HepG2 (cell line): Measurements from ENCODE around the gene HNF1B. TPM values are rescaled to one million over a fixed set of nuclear protein-coding genes. Genes with fewer than 3 reads are reported as not detected.

ENCODE experiments used
- IRX3 ChIP-seq: sonication (generic); formaldehyde crosslinking; IDR thresholded peaks from 2 replicates; pipeline ENCODE4 v1.8.1; 2023; ENCODE audit warnings: mild to moderate bottlenecking, low read depth, missing genetic modification reagents, borderline replicate concordance
- MED13 ChIP-seq: sonication (generic); formaldehyde crosslinking; IDR thresholded peaks from 2 replicates; pipeline ENCODE4 v1.5.0; 2020; ENCODE audit warnings: missing genetic modification reagents
- MLXIP ChIP-seq: sonication (generic); formaldehyde crosslinking; IDR thresholded peaks from 2 replicates; pipeline ENCODE4 v1.9.0; 2021; ENCODE audit warnings: missing genetic modification reagents, borderline replicate concordance
- MYPOP ChIP-seq: sonication (generic); formaldehyde crosslinking; IDR thresholded peaks from 2 replicates; pipeline ENCODE4 v1.8.1; 2023; ENCODE audit warnings: mild to moderate bottlenecking, moderate library complexity, missing genetic modification reagents
- PAXIP1 ChIP-seq: sonication (generic); formaldehyde crosslinking; conservative IDR thresholded peaks from 2 replicates; pipeline ENCODE4 v1.4.0; 2020; ENCODE audit warnings: mild to moderate bottlenecking, missing genetic modification reagents, moderate library complexity
- POLR2A ChIP-seq, 2 experiments: IDR thresholded peaks; 2 replicates each; pipeline ENCODE4 v1.6.1; 2011; ENCODE audit warnings: low read depth in 2 of 2, low read length in 2 of 2, mild to moderate bottlenecking in 1 of 2, moderate library complexity in 1 of 2; ENCODE audit not compliant: insufficient read depth in 1 of 2
- REL ChIP-seq: sonication (generic); formaldehyde crosslinking; conservative IDR thresholded peaks from 2 replicates; pipeline ENCODE4 v1.8.0; 2022; ENCODE audit warnings: mild to moderate bottlenecking, missing genetic modification reagents, moderate library complexity
- TFAP4 ChIP-seq: sonication (generic); IDR thresholded peaks from 2 replicates; pipeline ENCODE4 v1.6.1; 2016; ENCODE audit warnings: low read depth, borderline replicate concordance
- ZBTB37 ChIP-seq: sonication (generic); formaldehyde crosslinking; IDR thresholded peaks from 2 replicates; pipeline ENCODE4 v1.4.0; 2020; ENCODE audit warnings: mild to moderate bottlenecking, missing genetic modification reagents
- ZMYM4 ChIP-seq: sonication (generic); formaldehyde crosslinking; IDR thresholded peaks from 2 replicates; pipeline ENCODE4 v1.8.1; 2023; ENCODE audit warnings: mild to moderate bottlenecking, missing genetic modification reagents
- ZNF10 ChIP-seq: sonication (generic); formaldehyde crosslinking; IDR thresholded peaks from 2 replicates; pipeline ENCODE4 v1.4.0; 2020; ENCODE audit warnings: mild to moderate bottlenecking, low read depth, missing genetic modification reagents, borderline replicate concordance
- ZNF710 ChIP-seq: sonication (generic); formaldehyde crosslinking; IDR thresholded peaks from 2 replicates; pipeline ENCODE4 v1.5.0; 2020; ENCODE audit warnings: mild to moderate bottlenecking, missing genetic modification reagents, borderline replicate concordance
- ZZZ3 ChIP-seq: sonication (generic); formaldehyde crosslinking; IDR thresholded peaks from 2 replicates; pipeline ENCODE4 v1.4.0; 2020; ENCODE audit warnings: missing genetic modification reagents, mild to moderate bottlenecking, borderline replicate concordance
- polyA plus RNA-seq, 8 experiments: library from polyadenylated mRNA; depleted of rRNA in 3 of 8; stranded (reverse) in 7 of 8; unstranded in 1 of 8; fragments of >200 nt; fragmentation: Illumina TruSeq in 4 of 8; extraction: Trizol in 4 of 8; gene quantifications; 2 replicates each; pipeline versions ENCODE4 v1.2.1 to v1.2.3, GENCODE V29; 2011 to 2016; ENCODE audit warnings: low read depth in 4 of 8, missing spikeins in 1 of 8, mixed read lengths in 1 of 8; ENCODE audit not compliant: insufficient read depth in 1 of 8
- total RNA-seq, 5 experiments: library from RNA; depleted of rRNA; stranded (reverse); fragments of >200 nt; fragmentation: Illumina TruSeq; extraction: Trizol; gene quantifications; 2 replicates each; pipeline ENCODE4 v1.2.3, GENCODE V29; 2016; ENCODE audit warnings: low read depth in 1 of 5

The HNF1B gene
- total and polyA plus RNA-seq, 2 of the 13 experiments (the other 11 are each of a cell fraction or from before 2014, with no cell fraction given) = 1.9 to 5.3 TPM

- TF ChIP-seq PAXIP1 (CRISPR knock-in tag) (peak; percentile 84), ZNF710 (peak; percentile 61; the same call in 1 of the 2 replicates), ZBTB37 (CRISPR knock-in tag) (peak; percentile 87), ZMYM4 (no peak), MYPOP (peak; percentile 93), IRX3 (CRISPR knock-in tag) (no peak), MED13 (no peak), TFAP4 (peak; percentile 94), REL (no peak), POLR2A (IDR thresholded peaks at IDR 0.05; ENCODE audit: insufficient read depth in 1 of 2, low read depth in 2 of 2, low read length in 2 of 2) (no peak; a peak in 1 of 4 replicates), ZZZ3 (no peak), MLXIP (CRISPR knock-in tag) (no peak), ZNF10 (CRISPR knock-in tag) (no peak)
These were observed 34.4 kb downstream of the HNF1B start (continued) for GRCh38 chr17:37710344-37710886.
